ENCODE measurements around the gene TMEM222.

- TF ChIP-seq CTCF (IDR thresholded peaks at IDR 0.05) (peak; percentile 96 to 98 (median 98)), POLR2A (IDR thresholded peaks at IDR 0.05) (no peak)
Observed at GRCh38 chr1:27357281-27358037, 35.5 kb downstream of the TMEM222 start.
